GM19395 (cell line): ENCODE results near the gene ZNF24.
A peak's percentile ranks its signal among the peaks of the same experiment; 100 is the strongest.

ENCODE experiments used
- ATAC-seq: cut with Tn5 transposase; IDR thresholded peaks from one replicate; pipeline ENCODE4 v1.9.1; 2021; ENCODE audit warnings: mild to moderate bottlenecking, moderate library complexity; ENCODE audit not compliant: unreplicated experiment

The ZNF24 gene

DNA sequence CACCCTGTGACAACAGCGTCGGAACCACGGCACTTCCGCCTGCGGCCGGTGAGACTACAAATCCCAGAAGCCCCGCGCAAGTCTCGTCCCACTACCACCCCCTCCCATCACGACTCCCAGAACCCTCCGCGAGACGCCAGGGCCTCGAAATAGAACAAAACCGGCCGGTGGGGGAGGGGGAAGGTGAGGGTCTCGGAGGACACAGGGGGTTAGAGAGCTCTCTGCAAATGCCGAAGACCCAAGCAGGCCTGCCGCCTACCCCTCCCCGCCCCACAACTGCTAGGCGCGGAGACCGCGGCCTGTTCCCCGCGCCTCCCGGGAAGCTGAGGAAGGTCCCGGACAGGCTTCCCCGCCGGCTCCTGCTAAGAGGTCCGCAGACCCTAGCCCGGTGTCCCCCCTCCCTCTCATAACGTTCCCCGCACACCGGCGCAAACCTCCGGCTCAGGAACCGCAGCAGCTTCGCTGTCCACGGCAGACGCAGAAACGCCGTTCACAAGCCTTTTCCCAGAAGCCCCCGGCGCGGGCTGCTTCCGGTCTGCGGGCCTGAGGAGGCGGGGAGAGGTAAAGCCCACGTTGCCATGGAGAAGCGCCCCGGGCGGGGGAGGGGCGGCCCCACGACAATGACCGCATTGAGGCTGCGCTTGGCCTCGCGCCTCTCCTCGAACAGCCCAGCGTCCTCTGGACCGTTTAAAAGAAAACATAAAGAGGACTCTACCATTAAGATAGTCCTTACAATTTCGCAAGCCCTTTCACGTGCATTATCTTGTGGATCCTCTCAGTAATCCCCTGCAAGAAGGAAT is at the start of gene ZNF24:
Gene ZNF24, minus strand, starts transcription at position 485 of the 800 bp plus-strand sequence. CDS start 3,770 bp downstream, outside the sequence.
- ATAC-seq = peak; percentile 92

DNA sequence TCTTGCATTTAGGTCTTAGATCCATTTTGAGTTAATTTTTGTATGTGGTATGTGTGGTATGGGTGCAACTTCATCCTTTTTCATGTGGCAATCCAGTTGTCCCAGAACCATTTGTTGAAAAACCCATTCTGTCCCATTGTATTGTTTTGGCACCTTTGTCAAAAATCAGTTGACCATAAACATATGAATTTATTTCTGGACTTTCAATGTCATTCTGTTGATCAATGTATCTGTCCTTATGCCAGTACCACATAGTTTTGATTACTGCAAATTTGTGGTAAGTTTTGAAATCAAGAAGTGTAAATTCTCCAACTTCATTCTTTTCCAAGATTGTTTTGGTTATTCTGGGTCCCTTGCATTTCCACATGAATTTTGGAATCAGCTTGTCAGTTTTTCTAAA is 49.5 kb upstream of the ZNF24 start:
- ATAC-seq = no peak

DNA sequence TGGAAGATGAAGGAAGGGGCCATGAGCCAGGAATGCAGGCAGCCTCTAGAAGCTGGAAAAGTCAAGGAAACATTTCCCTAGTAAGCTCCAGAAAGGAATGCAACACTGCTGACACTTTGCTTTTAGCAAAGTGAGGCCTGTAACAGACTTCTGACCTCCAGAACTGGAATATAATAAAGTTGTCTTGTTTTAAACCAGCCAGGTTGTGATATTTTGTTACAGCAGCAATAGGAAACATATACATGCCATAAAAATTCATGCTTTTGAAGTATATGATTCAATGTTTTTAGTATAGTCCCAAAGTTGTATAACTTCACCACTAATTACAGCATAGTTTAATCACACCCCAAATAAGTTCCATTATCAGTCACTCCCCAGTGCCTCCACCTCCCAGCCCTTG is 48.2 kb upstream of the ZNF24 start:
- no peak for ATAC-seq

DNA sequence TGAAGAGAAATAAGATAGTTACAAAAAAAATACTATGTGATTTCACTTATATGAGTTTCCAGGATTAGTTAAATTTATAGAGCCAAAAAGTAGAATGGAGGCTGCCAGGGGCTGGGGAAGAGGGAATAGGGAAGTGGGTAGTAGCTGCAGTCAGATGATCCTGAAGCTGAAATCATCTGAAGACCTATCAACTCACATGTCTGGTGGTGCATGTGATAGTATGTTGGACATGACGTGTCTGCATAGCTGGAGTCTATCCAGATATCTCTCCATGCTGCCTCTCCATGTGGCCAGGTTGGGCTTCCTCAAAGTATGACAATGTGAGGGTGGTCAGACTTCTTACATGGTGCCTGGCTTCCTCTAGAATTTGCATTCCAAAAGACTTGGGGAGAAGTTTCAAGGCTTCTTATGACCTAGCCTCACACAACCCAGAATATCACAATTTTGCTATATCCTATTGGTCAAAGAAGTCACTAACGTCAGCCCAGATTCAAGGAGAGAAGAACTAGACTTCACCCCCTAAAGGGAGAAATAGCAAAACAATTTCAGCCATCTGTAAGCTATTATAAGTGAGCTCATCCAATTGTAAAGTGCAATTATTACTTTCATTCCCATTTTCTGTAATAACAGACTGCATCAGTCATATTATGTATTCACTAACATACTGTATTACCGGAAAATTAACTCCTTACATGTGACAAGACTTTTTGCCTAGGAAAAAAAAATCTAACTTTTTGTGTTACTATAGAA is 46.9 kb upstream of the ZNF24 start:
- no peak for ATAC-seq

DNA sequence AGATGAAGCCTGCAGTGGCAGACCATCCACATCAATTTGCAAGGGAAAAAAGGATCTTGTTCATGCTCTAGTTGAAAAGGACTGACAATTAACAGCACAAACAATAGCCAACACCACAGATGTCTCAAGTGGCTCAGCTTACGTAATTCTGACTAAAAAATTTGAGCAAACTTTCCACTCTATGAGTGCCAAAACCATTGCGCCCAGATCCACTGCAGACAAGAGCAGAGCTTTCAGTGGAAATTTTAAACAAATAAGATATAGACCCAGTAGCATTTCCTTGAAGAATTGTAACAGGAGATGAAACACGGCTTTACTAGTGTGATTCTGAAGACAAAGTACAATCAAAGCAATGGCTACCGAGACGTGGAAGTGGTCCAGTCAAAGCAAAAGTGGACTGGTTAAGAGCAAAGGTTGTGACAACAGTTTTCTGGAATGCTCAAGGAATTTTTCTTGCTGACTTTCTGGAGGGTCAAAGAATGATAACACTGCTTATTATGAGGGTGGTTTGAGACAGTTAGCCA is 44.9 kb upstream of the ZNF24 start:
- no peak for ATAC-seq

DNA sequence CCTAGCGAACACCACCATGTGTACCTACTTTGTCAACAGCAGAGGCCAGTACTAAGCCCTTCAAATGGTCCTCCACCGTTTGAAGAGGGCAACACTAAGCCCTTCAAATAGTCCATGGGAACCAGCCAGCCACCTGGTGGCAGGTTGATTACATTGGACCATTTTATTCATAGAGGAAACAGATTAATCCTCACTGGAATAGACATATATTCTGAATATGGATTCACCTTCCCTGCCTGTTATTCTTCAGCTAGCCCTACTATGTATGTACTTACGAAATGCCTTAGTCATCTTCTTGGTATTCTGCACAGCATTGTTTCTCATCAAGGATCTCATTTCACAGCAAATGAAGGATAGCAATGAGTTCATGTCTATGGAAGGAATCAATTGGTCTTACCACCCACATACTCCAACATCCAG is 42.9 kb upstream of the ZNF24 start:
- peak; percentile 28 for ATAC-seq

DNA sequence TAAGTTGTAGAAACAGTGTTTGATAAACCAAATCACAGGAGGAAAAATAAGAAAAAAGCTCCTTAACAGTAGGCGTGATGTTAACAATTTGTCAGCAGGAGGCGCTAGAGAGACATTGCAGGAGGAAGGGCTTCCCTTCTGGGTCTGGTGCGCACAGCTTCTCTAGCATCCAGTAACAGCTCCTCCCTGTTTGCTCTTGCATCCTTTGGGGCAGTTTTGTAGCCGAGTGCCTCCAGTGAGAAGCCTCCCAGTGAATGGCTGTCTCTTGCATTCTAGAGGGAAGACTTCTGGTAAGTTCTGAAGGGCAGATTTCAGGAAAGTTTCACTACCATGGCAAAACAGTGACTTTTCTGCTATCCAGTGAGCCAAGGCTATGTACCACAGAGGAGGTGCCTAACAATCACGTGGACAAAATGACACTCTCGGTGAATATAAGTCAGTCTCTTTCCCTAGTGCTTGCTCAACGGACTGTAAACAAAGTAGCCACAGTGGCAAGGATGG is 42.4 kb upstream of the ZNF24 start:
- peak; percentile 91 for ATAC-seq

DNA sequence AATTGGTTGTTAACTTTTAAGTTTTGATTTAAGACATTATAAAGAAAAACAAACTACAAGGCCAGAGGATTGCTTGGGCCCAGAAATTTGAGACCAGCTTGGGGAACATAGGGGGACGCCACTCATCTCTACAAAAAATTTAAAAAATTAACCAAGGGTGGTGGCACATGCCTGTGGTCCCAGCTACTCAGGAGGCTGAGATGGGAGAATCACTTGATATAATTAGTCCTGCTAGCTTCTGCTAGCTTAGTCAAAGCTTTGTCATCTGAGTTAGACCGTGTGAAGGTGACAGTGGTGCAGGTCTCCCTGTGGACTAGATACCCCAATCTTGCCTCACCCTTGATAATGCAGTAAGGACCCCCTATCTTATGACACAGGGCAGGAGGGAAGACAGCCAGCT is 38.9 kb upstream of the ZNF24 start:
- no peak for ATAC-seq

DNA sequence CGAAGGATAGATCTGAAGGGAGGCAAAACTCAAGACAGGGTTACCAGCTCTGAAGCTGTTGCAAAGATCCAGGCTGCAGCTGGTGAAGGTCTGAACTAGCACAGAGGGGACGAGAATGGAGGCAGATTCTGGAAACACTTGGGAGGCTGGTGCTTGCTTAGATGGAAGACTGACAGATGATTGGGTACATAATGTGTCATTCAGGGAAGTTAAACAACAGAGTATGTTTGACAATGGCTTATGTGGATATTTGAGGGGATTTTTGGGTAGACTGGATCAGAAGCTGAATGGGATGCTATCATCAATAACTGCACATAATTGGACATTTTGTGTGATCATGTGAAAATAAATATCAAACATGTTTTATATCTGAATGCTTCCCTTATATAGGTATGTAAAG is 35.2 kb upstream of the ZNF24 start:
- ATAC-seq = no peak

DNA sequence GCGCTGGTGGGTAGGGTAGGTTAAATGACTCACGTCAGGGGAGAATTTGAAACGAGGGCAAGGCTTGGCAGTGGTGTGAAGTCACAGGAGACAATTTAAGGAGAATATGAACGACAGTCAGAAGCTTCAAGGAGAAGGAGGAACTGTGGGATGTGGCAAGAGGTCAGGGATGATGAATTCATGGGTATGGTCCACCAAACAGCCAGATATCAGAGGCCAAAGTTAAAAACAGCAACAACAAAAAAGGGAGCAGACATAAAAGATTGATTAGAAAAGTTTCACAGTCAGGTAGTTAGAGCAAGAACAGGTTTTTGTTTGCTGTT is 34.3 kb upstream of the ZNF24 start:
- ATAC-seq = no peak

DNA sequence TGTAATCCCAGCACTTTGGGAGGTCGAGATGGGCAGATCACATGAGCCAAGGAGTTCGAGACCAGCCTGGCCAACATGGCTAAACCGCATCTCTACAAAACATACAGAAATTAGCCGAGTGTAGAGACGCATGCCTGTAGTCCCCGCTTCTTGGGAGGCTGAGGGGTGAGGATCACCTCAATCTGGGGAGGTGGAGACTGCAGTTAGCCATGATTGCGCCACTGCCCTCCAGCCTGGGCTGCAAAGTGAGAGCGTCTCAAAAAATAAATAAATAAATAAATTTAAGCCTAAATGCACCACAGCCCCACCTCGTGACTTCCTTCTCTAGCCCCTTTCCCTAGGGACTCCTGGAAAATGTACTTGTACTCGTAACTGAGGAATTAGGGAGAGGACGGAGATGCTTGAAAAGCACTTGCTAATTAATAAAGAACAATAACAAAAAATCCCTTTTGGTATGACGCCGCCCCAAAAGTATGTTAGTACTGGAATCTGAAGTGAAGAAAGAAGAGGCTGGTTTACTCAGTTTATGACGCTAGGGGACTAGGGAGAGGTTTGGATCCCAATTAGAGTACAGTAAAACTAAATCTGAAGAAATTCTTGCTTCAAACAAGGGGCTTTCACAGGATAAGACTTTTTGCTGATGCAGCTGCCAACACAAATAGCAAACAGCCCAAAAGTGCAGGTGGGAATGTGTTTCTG is 33.8 kb upstream of the ZNF24 start:
- ATAC-seq = no peak

DNA sequence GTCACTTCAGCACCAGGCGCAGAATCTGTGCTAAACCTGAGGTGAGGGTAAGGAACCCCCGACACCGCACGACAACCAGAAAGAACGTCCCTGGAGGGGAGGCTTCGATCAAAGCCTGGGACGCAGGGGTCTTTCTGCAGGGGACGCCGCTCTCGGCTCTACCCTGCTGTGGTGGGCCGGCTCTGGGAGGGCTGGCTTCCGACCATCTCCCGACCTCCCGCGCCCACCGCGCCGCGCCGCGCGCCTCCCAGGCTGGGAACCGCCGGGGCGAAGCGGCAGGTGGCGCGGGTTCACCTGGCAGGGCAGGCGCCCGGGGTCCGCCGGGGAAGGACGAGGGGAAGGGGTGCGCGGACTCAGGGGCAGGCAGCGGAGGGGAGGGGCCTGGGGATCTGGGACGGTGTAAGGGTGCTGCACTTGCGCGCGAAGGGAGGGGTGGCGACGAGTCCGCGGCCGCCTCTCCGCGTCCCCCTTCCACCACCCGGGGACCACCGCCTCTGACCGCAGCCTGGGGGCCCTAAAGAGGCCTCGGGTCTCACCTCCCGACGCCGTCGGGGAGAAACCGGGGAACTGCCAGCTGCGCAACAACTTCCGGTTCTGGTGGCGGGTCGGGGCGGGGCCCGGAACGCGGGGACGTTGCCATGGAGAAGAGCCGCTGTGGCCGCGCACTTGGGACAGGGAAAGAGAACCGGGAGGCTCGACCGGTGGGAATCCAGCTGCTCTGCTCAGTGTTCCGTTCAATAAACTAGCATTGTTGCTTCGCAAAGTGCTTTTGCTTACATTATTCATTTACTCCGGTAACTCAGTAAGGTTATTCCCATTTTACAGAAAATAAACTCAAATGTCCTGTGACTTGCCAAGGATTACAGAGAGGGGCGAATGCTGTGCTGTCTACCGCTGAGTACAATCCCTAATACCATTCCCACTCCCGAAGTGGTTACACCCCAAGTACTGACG is 32.8 kb upstream of the ZNF24 start, which contains the start of gene ZNF396:
Gene ZNF396, minus strand, starts transcription at position 596 of the 954 bp plus-strand sequence. CDS start 3,045 bp downstream, outside the sequence.
- peak; percentile 74 for ATAC-seq

DNA sequence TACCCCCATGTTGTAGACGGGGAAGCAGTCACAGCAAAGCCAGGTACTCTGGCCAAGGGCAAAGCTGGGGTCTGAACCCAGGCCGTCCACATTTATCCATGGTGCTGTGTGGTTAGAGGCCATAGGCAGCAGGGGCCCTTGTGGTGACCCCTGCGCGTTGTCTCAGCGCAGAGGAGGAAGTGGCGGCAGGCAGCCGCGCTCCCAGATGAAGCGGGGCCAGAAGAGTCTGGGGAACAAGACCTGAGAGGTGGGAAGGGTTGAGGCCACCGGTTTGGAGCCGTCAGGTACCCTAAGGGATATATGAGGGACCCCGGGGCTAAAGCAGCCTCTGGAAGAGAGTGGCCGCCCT is 32.1 kb upstream of the ZNF24 start:
- peak; percentile 69 for ATAC-seq

DNA sequence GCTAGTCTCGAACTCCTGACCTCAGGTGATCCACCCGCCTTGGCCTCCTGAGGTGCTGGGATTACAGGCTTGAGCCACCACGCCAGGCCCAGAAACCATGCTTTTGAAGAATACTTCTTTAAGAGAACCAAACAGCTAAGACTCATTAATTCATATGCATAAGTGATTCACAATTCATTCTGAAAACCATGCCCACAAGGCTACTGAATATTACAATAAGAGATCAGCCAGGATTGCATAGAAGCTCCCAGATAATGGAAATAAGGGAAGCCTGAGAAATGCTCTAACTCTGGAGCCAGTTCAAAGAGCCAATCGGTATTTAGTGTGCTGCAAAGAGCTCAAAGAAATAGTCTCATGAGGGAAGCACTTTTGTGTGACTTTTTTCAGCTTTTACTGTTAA is 30.5 kb upstream of the ZNF24 start:
- ATAC-seq = no peak

DNA sequence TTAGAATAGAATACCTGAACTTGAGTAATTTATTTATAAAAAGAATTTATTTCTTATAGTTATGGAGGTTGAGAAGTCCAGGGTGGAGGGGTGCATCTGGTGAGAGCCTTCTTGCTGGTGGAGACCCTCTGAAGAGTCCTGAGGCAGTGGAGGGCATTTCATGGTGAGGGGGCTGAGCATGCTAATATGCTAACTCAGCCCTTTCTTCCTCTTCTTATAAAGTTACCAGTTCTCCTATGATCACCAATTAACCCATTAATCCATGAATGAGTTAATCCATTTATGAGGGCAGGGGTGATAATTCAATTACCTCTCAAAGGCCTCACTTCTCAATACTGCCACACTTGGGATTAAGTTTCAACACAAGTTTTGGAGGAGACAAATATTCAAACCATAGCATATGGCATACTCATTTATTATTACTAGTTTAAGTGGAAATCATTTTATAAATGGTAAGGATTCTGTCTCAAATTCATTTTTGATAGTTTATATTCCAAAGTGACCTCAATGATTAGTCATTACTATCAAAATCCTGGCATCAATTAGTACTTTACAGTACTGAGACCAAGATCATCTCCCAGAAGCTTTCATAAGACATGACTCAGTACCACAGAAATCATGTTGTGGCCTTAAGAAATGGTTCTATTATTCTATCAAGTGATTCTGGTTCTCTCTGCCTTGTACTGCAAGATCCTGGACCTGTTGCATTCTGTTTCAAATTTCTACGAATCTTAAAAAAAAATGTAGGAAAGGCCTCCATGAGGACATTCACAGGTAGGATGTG is 27.4 kb upstream of the ZNF24 start:
- ATAC-seq = no peak

DNA sequence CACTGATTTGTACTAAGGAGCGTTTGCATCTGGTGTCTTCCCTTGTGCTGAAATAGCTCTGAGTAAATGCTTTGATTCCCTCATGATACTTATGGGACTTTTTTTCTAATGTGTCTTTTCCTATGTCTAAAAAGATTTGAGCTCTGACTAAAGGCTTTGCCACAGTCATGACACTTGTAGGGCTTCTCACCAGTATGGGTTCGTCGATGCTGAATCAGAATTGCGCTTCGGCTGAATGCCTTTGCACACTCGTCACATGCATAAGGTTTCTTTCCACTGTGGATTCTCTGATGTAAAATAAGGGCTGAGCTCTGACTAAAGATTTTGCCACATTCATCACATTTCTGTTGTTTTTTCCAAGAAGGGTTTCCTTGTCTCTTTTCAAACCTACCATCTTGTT is 24.9 kb upstream of the ZNF24 start:
- ATAC-seq = no peak

DNA sequence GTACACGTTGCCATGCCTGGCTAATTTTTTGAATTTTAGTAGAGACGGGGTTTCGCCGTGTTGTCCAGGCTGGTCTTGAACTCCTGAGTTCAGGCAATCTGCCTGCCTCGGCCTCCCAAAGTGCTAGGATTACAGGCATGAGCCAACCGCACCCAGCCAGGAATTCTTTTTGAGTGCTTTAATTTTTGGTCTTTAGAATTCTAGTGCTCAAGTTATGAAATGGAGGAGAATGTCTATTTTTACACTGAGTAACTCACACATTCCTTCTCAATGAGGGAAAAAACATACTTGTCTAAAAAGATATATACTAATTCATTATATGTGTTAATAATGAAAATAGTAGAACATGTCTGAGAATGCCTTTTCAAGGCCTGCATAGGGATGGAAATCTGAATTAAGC is 24.4 kb upstream of the ZNF24 start:
- ATAC-seq = no peak

DNA sequence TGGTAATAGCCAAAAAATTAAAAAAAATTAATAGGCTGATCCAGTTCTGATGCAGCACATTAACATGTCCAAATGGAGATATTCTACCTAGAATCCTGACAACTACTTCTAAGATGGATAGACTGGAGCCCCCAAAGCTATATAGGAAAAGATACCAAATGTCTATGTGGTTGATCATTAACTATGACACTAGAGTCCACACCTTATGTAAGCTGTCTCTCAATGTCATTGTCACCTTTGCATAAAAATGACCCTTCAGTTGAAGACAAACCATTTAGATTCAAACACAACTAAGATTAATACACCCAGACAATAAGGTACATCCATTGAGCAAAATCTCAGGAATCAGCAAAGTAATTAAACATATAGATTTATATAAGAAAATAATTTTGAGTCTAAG is 18.3 kb upstream of the ZNF24 start:
- ATAC-seq = no peak

DNA sequence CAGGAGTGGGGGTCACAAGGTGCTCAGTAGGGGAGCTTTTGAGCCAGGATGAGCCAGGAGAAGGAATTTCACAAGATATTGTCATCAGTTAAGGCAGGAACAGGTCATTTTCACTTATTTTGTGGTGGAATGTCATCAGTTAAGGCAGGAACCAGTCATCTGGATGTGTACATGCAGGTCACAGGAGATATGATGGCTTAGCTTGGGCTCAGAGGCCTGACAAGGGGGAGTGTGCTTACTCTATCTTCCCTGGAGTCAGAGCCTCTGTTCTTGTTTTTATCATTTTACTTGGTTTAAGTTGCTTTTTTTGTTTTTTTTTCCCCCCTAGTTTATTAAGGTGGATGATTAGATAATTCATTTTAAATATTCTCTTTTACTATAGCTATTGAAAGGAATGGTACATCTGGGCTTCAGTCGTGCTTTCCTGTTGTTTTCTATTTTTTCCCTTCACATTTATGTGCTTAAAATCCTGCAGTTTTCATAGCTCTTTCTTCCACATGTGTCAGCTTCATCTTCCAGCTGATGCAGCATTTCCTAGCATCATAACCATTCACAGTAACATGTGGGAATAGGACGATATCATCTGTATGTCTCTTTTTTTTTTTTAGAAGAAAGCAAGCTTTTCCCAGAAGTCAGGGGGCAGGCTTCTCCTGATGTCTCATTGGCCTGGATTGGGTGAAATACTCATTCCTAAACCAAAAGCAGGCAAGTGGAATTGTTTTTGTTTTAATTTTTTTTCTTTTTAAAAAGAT is 17.5 kb upstream of the ZNF24 start:
- ATAC-seq = no peak
